Middle frontal gyrus (tissue), 1 donor: ENCODE results near the gene UCHL3.
"Not testable (repeated sequence)": the region's sequence is repeated elsewhere in the genome, so short reads cannot be mapped to it uniquely, and the experiment has no call there.

Source experiments
- DNase-seq: peaks from one replicate; pipeline ENCODE4 v3.0.0-alpha.2; 2015; ENCODE audit warnings: low spot score; ENCODE audit errors: extremely low spot score

Gene UCHL3

DNA sequence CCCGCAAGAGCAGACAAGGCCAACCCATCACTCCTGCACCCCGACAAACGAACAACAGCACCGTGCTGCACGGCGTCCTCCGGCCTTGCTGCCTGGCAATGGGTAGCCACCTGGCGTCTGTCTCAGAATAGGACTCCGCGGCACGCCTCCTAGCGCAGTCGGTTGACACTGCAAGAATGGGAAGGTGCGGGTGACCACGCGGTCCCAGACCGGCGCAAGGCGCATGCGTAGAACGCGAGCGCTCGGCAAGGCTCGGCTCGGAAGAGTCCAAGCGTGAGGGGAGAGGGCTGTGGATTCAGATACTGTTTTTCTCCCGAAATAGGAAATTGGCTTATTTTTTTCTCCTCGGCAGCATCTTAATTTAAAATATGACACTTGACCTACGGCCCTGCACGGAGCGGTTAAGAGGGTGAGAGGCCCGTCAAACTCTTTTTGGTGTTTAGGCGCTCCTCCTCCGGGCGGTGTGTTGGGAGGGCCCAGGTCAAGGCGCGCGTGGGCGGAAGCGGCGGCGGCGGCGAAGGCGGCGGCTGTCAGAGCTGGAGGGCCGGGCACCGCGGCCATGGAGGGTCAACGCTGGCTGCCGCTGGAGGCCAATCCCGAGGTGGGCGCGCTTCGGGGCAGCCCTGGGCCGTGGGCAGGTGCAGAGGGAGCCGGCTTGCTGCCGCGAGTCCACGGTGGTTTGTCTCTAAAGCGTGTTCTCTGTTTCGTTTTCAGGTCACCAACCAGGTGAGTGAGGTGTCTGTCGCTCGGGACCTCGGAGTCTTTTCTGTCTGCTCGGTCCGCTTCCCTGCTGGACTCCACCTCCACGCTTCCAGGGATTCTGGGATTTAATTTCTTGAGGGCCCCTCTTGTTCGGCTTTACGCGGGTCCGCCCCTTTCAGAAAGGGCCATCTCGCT, at the start of gene UCHL3:
TSS of gene UCHL3 (plus strand) at position 530 of the 897 bp plus-strand sequence. CDS start at position 560, 30 bp downstream.
- DNase-seq, result peak; percentile 92

DNA sequence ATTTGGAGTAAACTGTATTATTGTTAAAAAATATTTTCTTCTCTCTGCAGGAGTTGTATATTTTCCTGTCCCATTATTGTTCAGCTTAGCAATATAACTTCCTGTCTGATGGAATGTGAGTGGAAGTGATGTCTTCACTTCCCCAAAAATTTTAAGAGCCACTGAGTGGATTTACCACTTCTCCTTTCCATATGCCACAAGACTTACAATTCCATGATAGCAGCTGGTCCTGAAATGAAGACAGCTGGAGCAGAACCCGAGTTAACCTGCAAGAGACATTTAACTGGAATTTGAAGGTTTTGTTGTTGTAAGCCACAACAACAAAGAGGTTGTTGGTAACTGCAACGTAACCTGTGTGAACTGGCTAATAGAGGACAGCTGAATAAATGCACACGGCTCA, 44.3 kb upstream of the UCHL3 start:
- DNase-seq, result no peak

- no peak for DNase-seq
Observed at GRCh38 chr13:75506018-75506417, 43.6 kb upstream of the UCHL3 start.

DNA sequence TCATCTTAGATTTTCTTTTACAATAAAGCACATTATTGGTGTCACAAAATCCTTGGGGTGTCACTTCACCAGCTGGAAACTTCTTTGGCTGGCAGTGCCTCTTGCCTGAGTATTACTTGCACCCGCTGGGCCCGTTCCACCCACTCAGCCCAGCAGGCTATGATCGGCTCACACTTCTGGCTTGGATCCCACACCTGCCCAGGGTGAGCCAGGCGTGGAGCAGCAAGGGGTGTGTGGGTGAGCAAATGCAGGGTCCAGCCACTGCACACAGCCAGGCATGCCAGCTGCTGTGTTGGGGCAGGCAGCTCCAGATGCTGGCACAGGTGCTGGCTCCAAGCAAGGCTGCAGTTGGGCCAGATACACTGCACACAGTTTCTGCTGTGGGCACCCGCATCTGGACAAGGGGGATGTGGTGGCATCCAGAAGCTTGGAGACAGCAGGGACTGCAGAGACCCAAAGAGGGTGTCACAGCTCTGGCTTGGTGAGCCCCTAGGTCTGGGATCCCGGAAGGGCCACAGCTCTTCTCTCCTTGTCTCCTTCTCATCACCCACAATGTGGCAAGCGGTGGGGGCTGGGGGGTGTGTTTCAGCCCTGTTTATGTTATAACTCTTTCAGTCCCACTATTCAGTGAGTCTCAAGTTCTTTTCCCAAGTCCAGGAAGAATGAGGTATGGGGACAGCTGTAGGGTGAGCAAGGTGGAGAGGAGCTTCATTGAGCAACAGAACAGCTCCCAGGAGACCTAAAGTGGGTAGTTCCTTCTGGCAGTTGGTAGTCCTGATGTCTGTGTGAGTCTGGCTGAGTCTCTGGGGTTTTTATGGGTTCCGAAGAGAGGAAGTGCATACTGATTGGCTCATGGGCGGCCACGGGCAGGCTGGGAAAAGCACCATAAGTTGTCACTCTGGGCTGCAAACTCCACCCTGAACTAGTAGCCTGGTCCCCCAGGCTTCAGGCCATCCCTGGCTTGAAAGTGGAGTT, 42.3 kb upstream of the UCHL3 start:
- DNase-seq, result no peak

GRCh38 chr13:75508002-75508548, 41.5 kb upstream of the UCHL3 start:
- no peak for DNase-seq

GRCh38 chr13:75511051-75511625, 38.5 kb upstream of the UCHL3 start:
- no peak for DNase-seq

DNA sequence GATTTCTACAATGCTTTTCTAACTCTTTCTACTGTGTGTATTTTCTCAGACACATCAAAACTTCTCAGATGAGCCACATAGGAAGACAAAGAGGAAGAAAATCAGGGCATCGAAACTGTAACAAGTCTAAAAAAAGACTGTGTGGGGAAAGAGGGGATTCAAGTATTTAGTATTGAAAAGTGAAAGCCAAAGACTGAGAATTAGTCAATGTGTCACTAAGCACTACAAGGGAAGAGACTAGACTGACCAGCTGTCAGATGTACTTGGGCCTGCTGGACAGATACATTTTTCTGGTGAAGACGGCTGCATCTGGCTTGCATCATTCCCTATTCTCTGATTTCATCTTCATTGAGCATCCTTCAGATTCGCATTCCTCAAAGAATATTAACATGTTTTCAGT, 37.3 kb upstream of the UCHL3 start:
- DNase-seq, result no peak

DNA sequence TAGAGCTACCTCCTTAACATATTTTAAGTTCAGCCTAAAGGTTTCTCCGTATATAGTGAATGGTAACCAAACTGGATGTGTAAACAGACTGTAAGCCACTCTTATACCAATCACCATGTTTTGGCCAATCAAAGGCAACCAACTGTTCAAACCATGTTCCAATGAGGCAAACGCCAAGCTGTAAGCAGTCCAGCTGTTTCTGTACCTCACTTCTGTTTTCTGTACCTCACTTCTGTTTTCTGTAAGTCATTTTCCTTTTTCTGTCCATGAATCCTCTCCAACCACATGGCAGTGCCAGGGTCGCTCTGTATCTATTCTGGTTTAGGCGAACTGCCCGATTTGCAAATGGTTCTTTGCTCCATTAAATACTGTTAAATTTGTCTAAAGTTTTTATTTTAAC, 36.3 kb upstream of the UCHL3 start:
- no peak for DNase-seq

DNA sequence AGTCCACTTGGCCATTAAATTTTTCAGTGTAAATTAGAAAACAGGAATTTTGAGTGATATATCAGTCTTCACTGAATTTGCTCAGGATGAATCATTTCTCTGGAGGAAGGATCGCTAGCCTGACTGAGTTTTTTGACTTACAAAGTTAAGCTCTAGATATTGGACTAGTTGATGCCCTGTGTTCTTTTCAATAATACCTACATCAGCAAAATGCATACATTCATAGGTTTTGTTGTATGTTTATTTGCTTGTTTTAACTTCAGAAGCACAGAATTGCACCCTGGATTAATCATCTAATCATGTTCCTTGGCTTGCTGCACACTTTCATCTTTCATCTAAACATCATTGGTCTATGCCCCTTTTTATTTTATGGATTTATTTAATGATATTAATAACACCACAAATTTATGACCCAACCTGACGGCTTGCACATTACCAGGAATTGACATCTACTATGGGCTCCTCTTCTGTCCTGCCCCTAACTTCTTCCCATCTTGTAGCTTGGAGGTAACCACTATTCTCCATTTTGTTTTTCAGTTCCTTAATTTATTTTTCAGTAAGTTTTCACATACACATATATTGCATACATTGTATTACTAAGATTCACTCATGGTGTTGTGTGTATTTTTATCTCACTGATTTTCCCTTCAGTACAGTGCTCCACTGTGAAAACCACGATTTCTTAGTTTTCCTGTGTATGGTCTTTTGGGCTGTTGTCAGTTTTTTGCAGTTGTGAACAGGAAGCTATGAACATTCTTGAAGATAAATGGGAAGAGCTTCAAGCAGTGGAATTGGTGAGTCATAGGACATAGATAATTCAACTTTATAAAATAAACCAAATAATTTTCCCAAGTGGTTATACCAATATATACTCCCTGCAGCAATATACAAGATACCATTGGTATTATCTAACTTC, 35.3 kb upstream of the UCHL3 start:
- no peak for DNase-seq

DNA sequence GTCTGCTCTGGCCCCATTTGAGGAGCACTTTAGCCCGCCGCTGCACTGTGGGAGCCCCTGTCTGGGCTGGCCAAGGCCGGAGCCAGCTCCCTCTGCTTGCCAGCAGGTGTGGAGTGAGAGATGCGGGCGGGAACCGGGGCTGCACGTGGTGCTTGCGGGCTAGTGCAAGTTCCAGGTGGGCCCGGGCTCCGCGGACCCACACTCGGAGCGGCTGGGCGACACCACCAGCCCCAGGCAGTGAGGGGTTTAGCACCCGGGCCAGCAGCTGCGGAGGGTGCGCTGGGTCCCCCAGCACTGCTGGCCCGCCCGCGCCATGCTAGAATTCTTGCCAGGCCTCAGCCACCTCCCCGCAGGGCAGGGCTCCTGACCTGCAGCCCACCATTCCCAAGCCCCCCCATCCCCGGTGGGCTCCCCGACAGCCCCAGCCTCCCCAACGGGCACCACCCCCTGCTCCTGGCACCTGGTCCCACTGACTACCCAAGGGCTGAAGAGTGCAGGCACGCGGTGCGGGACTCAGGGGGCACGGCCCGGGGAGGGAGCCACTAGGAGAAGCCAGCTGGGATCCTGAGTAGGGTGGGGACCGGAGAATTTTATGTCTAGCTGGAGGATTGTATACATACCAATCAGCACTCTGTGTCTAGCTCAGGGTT, 31.0 kb upstream of the UCHL3 start:
- DNase-seq, result no peak

DNA sequence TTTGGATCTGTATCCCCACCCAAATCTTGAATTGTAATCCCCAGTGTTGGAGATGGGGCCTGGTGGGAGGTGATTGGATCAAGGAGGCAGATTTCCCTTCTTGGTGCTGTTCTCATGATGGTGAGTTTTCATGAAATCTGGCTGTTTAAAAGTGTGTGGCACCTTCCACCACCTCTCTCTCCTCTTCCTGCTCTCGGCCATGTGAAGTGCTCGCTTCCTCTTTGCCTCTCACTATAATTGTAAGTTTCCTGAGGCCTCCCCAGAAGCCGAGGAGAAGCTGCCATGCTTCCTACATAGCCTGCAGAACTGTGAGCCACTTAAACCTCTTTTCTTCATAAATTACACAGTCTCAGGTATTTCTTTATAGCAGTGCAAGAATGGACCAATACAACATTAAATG, 27.6 kb upstream of the UCHL3 start:
- DNase-seq, result no peak

GRCh38 chr13:75530549-75530961, 19.0 kb upstream of the UCHL3 start:
- DNase-seq, result no peak

DNA sequence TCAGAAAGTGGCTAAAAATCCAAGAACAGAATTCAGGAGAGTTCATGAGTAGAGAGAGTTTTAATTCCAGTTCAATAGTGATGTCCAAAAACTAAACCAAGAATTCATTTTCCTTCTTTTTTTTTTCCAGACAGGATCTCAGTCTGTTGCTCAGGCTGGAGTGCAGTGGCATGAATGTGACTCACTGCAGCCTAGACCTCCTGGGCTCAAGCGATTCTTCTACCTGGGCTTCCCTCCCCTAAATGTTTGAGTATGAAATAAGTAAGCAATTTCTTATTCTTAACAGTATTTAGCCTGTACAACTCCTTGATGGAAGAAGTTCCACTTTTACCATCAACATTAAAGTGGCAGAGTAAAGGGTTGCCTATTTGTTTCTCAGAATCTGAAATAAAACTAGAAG, 15.7 kb upstream of the UCHL3 start:
- DNase-seq, result no peak

DNA sequence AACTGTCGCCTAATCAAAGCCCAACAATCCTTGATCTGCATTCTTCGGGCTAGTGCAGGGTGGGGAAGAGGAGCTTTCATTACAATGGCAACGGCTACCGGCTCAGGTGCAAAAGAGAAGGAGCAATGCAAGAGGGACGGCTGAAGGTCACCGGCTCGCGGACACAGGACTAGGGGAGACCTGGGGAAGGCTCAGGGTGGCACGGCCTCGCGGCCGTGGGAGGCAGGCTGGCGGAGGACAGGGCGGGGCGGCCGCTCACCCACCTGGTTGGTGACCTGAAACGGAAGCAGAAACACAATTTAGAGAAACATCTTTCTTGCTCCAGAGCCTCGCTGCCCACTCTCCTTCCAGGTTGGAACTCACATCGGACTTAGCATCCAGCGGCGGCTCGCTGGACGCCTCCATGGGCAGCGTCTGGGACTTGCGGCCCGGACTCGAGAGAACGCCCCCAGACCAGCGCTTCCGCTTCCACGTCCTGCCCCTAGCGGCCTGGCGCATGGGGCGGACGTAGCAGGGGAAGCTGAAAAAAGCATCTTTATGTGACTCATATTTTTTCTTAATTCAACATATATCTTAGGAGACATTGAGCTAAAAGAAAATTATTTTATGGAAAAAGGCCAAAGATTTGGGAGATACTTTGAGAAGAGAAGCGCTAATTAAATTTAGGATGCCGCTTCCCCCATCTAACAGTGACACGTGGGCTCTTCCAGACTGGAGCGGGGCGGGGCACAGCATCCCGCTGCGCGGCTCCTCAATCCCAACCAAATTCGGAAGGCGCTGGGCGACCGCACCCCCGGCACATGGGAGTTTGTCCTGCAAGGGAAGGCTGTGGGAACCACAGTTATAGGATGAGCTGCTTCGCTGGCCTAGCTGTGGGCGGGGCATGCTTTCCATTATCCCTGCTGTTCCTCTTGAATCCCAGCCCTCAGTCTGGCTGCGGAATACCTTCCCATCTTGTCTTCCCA, 11.9 kb upstream of the UCHL3 start, which contains the start of gene COMMD6:
TSS of gene COMMD6 (minus strand) at position 441 of the 965 bp plus-strand sequence. CDS start at position 405, 36 bp downstream.
- peak; percentile 72 for DNase-seq

DNA sequence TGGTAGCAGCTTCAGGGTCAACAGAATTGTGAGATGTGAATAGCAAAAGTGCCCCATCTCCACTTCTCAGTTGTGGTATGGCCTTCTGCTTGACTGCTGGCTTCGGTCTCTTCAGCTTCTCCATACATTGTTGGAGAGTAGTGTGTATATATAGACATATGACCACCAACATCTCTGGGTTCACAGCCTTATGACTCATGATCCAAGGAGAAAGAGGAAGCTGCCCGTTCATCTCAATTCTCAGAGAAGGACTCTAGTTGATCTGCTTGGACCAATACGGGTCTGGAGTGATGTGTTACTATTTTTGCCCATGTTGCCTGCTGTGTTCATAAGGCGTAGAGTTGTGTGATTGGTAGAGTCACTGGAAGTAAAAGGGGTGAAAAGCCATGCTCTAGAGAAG, 8.3 kb upstream of the UCHL3 start:
- no peak for DNase-seq

- DNase-seq, result no peak
Observed at GRCh38 chr13:75541961-75542360, 7.6 kb upstream of the UCHL3 start.

GRCh38 chr13:75544681-75545330, 4.8 kb upstream of the UCHL3 start:
- DNase-seq, result no peak

GRCh38 chr13:75545386-75545785, 4.2 kb upstream of the UCHL3 start:
- not testable (repeated sequence) for DNase-seq
